Cardiac septum (tissue), 1 donor: ENCODE measurements around the gene COL18A1. TPM values are rescaled to one million over a fixed set of nuclear protein-coding genes. Genes with fewer than 3 reads are reported as not detected.

Experiments
- DNase-seq: peaks from one replicate; pipeline ENCODE4 v3.0.0-alpha.2; 2020; ENCODE audit warnings: low spot score
- intact Hi-C: fragments of 100-400 bp; cut with DNase I; formaldehyde crosslinking; loops from one replicate; pipeline ENCODE4 v1.14.0; 2022
- total RNA-seq: library from RNA; stranded (reverse); fragmentation: NEBNext Ultra II Directional; extraction: Animal tissue kit (Norgen Biotek cat#: 25700); gene quantifications from one replicate; pipeline ENCODE4 v1.2.1, GENCODE V29; 2021
- donor health status: DM: no; HTN: no; CAD: no.

COL18A1 gene
- total RNA-seq, 1 donor from 2014 or later = 77.0 TPM

DNA sequence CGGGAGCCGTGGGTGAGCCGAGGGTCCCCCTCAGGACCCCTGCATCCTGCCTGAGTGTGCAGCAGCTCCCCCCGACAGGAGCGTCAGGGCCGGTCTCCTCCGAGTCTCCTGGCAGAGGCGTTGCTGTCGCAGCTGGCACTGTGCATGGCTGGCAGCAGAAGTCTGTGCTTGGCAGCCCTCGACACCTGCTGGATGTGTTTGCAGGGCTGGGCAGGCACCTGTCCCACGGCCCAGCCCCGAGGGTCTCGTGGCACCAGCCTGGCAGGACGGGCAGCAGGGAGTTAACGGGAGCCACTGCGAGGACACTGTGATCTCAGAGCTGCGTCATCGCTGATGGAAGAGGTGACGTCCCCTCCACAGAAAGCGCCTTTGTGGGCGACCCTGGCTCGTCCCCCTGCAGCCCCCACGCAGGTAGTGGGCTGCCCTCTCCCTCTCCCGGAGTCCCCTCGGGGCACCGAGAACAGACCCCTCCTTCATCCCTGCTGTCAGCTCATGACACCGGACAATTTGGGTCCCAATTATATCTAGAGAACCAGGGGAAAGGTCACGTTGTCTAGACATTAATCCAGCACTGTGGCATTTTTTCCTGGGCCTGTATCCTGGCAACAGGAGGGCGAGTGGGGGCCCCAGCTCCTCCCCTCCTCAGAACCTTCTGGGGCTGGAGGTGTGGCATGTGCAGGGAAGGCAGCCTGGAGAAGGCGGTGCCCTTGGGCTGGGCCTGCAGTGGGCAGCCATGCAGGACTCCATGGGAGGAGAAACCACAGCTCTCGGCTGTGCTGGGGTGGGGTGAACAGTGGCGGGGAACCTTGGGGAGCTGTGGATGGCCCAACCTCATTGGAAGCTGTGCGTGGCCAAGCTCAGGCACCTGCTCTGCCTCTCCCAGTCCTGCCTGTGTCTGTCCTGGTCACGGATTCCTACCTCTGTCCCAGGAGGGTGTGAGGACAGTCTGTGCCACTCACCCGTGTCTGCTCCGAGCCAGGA is 15.4 kb downstream of the COL18A1 start:
- no peak for DNase-seq
- intact Hi-C loops = no loop called here

DNA sequence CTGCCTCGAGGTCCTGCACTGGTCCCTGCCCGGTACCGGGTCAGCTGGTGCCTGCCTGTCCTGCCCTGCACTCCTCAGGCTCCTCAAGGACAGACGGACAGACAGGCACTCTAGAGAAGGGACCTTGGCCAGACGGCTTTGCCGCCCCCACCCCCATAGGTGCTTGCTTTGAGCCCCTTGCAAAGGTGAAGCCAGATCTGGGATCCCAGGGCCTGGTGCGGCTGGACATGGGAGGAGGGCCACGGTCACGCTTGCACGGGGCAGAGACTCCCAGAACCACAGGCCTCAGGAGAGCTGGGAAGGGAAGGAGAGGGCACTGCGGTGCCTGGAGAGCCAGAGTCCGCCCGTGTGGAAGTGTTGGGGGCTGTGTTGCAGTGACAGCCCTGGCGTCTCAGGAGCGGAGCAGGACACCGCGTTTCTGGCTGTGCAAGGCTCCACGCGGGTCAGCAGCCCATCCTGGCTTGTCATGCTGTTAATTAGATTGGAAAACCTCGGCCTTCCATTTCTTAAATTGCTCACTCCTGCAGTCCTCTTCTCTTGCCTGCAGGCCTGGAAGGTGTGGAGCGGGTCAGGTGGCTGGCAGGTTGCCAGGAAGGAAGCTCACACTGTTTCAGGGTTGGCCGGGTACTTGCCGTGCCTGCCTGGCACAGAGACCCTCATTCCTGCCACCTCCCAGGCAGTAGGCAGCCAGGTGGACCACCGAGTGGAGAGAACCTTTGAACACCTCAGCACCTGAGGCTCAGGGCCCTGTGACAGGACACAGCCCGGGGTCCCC is 16.3 kb downstream of the COL18A1 start:
- intact Hi-C loops = no loop called here
- DNase-seq = peak; percentile 72

DNA sequence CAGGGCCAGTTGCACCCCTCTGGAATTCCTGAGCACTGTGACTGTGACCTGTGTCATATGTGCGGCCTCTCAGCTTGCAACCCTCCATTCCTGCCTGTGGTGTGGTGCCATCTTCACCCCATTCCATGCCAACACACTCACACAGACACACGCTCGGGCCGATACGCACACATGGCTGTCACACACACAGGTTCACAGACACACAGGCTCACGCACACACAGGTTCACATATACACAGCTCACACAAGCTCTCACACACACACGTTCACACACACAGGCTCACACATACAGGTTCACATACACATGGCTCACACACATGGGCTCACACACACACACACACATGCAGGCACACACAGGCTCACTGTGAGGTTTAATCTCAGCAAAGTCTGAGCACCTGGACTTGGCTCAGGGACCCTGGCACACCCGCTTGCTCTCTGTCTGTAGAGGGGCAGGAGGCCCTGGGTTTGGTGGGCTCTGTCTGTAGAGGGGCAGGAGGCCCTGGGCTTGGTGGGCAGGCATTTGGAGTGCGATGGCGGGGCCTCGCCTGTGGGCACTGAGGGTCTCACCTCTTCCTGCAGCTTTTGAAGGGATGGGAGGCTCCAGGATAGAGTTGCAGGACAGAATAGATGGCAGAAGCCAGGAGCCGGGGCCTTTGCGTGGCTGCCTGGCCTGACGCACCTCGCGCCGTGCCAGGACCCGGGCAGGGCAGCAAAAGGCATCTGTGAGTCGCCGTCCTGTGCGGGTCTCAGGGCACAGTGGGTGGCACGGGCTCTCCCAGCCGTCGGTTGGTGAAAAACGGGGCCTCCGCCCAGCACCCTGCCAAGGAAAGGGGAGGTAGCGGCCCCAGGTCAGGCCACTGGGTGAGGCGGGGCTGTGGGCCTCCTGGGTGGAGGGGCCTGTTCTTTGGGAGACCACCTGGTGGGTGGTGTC is 17.1 kb downstream of the COL18A1 start:
- intact Hi-C loops = no loop called here
- DNase-seq = peak; percentile 60

DNA sequence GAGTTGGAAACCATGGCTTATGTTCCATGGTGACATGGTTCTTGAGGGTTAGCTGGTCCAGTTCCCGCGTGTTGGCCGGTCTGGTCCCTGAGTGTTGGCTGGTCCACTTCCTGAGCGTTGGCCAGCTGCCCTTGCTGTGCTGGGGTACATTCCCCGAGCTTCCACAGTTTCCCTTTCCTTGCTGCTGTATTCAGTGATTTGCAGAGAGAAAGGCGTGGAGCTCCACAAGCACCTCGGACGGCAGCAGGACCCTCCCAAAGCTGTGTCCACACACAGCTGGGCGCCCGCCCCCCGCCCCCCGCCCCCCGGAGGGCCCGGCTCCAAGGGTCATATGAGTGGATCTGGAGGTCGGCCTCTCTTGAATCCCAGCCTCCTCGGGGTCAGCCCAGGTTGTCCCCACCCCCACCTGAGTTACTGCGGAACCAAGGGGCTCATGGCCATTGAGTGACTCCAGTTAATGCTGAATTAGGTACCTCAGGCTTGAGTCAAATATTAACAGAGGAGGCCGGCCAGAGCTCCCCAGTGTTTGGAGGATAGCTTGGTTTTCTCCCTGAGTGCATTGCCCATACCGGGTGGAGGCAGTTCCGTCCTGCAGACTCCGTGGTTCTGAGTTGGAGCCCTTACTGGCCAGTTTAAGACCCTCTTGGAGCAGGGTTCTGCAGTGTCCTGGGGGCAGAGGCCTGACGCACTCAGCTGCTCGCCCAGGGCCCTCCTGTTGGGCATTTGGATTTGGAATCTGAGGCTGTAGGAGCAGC is 18.4 kb downstream of the COL18A1 start:
- DNase-seq = no peak
- intact Hi-C loops = no loop called here

DNA sequence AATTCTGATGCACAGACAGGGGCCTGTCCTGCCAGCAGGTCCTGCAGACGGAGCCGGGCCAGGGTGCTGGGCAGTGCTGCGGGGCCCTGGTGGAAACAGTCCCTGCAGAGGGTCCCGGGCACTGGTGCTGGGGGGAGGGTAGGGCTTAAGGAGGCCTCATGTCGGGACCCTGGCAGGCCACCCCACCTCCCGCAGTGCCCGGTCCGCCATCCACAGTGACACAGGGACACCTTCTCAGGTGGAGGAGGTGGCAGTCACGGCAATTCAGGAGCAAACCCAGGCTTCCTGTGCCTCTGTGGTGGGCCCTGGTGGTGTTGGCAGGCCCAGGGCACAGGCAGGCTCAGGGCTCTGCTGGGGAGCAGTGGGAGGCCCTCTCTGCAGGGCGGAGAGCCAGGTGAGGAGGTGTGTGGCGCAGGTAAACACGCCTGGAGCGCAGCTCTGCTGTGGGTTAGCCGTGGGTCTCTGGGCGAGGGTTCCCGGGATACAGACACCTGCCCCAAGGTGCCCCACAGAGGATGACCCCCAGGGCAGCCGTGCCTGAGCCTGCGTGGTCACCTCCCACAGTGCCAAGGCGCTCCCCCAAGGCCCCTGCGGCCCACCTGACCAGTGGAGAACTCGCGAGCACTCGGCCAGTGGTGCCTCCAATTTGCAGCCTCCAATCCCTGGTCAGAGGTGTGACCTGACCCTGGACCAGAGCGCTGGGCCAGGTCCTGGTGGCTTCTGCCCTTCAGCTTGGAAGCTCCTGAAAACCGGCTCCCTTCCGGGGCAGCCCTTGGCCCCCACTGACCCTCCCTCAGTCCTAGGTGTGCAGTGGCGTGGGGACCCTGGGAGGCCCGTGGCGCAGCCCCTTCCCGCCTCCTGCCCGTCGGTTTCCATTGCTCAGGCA is 19.2 kb downstream of the COL18A1 start:
- DNase-seq = no peak
- intact Hi-C loops = no loop called here

DNA sequence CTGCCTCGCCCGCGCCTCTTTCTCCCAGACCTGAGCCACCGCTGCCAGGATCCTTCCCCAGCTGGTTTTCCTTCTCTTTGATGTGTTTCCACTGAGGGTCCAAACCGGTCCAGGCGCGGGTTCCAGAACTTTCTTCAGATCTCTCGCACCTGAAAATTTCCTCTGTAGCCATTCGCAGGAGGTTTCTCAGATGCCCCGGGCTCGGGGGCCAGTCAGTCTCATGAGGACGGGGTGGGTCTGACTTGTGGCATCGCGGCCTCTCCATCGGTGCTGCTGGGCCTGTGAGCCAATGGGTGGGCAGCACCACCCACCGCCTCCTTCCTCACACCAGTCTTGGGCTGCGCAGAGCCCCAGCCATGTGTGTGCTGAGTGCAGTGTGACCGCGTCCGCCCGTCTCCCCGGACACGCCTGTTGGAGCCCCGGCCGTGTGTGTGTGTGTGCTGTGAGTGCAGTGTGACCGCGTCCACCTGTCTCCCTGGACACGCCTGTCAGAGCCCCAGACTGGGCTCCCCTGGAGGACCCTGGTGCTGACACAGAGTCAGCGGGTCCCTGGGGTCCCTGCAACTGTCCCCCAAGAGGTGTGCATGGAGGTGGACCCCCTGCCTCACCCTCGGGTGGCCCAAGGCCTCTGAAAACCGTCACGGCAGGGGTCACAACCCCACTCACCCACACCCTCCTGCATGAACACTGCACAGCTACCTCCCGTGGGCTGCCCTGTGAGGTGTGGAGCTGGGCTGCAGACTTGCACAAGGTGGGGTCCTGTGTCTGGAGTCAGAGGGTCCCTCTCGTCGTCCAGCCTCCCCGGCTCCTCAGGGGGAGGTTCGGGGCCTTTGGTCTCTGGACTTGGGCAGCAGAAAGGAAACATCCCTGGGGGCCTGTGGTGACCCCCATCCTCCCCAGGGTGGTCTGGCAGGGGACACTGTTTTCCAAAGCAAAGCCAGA is 20.2 kb downstream of the COL18A1 start:
- DNase-seq = no peak

DNA sequence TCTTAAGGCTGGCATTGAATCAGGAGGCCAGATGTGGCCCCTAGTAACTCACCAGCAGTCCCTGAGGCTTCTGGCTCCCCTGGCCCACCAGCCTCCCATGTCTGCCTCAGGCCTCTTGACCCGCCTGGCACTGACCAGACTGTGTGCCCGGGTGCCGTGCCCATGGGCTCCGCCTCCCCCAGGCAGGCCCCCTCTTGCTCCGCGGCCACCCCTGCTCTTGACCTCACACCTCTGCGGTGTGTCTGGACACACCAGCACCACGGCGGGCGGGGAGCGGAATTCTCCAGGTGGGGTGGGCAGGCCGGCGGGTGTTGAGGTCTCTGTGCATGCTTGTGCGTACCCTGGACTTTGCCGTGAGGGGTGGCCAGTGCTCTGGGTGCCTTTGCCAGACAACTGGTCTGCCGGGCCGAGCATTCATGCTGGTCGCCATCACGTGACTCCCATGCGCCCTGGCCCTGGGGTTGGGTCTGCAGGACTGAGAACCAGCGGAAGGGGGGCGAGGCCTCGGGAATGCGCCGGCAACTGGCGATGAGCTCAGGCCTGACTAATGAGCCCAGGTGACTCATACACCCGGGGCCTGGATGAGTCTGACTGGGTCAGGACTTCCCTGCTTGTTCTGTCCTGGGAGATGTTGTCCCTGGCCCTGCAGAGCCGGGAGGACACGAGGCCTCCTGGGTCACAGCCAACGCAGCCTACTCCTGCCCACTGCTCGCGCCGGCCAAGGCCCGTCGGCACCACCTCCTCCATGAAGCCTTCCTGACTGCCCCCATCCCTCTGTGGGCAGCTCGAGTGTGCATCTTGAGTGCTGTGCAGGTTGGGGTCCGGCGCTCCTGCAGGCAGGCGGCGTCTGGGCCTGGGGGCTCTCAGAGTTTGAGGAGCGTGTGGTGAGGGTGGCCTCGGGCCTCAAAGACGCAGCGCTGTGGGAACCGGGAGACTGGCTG is 22.6 kb downstream of the COL18A1 start:
- peak; percentile 83 for DNase-seq
- intact Hi-C loops = no loop called here

More for the DNA sequence above, 20.2 kb downstream of the COL18A1 start:
- intact Hi-C loops = no loop called here

DNA sequence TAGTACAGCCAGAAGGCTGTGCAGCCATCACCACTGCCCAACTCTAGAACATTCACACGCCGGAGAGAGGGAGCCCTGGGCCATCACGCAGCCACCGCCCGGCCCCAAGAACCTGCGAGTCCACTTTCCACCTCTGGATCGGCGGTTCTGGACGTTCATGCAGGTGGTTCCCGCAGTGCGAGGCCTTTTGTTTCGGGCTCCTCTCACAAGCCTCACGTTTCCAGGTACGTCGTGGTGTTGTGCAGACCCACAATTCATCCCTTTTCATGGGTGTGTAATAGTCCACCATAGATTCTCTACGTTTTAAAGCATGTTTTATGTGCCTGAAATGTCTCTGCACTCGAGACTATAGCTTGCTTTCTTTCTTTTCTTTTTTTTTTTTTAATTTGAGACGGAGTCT is 23.6 kb downstream of the COL18A1 start:
- intact Hi-C loops = no loop called here
- DNase-seq = no peak

DNA sequence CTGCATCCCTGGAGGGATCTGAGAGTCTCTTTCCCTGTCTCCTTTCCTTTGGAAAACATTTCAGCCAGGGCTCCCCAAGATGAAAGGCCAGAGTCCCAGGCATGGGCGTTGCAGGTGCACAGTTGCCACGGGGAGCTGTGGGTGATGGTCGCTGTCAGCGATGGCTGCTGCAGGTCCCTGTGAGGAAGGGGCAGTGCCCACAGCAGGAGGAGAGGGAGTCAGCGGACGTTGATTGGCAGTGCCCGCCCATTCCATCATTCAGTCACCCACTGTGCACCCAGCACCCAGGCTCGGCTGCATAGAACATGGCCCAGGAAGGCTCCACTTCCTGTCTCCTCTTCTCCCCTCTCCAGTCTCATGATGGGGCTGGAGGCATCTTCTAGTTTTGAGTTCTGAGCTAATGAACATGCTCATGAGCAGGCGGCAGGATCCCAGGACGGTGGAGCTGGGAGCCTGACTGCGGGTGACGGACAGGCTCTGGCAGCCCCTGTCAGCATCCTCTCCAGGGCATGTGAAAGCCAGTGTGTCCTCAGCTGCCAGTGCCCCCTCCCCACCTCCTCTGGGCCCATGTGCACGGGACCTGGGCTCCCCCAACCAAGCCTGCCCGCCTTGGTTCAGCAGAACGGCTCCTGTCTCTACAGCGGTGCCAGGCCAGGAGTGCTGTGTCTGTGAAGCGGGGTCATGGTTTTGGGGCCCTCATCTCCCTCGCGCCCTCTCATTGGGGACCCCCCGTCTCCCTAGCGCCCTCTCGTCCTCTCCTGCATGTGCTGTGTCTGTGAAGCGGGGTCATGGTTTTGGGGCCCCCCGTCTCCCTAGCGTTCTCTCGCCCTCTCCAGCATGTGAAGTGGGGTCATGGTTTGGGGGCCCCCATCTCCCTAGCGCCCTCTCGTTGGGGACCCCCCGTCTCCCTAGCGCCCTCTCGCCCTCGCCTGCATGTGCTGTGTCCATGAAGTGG is 24.5 kb downstream of the COL18A1 start:
- no peak for DNase-seq
- intact Hi-C loops = no loop called here

DNA sequence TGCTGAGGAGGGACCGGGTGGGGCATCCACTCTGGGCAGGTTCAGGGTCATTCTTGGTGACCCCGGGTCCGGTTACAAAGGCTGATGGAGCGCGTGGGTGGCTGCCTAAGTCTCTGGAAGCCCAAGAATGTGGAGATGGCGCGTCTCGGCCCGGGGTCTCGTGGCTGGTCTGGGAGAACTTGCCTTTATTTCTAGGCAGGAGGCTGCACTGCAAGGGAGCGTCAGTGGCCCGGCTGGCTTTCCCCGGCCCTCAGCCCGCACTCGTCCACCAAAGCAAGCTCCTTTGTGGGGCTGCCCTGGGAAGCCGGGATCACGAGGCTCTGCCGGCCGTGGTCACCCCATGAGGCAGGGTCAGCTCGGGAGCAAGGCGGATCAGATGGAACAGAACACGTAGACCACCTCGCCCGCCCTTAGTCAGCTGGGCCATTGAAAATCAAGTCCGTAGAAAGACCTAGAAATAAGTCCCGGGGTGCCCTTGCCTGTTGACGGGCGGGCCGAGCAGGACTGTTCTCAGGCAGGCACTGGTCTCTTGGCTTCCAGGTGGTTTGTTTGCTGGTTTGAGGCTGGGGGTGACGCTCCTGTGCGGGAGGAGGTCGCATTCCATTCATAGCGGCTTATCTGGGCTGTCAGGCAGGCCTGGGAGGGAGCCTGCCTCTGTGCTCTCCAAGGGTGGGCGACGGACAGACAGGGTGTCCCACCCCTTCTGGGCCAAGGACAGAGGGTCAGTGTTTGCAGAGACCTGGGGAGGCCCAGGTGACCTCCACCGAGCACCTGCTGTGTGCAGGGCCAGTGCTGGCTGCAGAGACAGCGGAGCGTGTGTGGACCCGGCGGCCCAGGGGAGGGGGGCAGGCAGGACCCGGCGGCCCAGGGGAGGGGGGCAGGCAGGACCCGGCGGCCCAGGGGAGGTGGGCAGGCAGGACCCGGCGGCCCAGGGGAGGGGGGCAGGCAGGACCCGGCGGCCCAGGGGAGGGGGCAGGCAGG is 25.8 kb downstream of the COL18A1 start:
- DNase-seq = no peak
- intact Hi-C loops = no loop called here

DNA sequence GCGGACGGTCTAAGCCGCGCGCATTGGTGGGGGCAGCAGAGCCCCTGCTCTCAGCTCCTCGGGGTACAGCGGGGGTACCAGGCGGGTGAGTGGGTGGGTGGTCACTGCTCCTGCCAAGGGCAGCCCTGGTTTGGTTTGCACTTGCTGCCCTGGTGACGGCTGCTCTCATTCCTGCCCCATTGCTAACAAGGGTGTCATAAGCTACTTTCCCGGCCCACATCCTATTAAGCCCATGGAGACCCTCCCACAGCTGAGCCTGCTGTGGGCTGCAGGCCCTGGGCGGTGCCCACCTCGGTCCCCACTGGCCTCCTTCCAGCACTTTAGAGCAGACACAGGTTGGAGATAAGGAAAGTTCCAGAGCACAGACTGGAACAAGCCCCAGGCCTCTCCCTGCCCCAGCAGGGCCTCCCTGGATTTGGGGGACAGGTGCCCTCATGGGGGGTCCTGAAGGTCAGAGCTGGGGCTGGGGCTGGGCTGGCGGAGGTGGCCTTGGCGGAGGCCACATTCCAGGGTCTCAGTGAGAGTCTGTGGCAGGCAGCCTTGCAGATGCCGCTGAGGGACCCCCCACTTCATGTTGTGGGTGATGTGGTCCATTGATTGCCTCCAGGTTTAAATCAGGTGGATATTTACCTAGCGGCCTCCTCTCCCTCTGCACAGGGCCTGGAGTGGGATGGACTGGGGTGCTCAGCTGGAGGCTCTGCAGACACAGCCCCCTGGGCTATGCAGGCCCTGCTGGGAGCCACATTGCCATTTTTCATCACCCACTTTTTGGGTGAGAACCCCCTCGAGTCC is 27.0 kb downstream of the COL18A1 start:
- intact Hi-C loops = no loop called here
- DNase-seq = no peak

DNA sequence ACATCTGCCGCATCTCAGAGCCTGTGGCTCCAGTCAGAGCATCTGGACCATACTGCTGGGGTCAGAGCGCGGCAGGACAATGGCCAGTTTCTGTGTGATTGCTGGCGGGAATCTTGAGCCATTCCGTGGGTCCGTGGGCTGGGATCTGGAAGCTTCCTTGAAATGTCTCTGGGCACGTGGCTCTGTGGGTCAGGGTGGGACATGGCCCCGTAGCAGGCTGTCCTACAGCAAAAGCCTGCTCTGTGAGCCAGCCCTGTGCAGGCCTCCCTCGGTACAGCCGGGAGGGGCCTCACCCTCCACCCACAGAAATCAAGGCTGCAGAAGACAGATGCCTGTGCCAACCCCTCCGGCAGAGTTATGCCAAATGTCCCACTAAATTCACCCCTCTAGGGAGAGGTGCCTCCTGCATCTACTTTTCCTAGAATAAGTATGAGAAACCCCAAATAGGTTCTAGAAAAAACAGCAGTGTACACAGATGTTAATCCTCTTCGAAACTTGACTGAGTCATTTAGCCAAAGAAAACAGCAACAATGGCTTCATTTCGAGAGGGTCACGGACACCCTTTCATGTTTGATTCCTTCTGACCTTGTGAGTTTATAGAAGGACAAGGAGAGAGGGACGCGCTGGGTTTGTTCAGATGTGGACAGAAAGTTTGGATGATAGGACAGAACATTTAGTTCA is 27.8 kb downstream of the COL18A1 start:
- no peak for DNase-seq
- intact Hi-C loops = no loop called here
